ENCODE data around the gene MYO18A.

The MYO18A gene

DNA sequence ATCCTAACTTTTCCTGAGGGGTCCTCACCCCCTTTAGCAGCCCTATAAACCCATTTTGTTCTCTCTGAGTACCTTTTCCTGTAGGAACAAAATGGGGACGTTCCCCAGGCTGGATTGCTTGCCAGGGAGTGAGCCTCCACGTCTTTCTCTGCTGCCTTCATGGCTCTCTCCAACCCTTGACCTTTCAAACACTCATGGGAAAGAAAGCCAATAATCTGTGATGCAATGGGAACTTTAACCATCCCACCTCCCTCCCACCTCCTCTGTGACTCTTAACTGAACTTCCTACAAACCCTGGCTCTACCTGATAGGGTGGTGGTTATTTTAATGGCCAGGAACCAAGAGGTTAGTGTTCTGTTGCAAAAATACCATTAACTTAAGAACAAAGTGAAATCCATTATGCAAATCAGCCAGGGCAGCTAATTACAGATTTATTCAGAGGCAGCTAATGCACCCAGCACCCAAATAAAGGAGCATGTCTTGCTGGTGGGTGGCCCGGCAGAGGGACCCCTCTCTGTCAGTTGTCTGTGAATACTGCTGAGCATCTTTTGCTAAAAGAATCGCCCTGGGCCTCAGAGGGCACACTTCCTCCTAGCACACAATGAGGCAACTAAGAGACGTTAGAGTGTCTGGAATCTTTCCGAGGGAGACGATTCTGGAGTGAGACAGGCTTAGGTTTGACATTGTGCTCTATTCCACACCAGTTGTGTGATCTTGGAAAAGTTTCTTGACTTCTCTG lies 134.3 kb downstream of the MYO18A start:
- Histone ChIP-seq H3K9ac (ENCODE audit: low read length) (no peak overlapping the region), H3K27ac (ENCODE audit: low read length, poor library complexity, severe bottlenecking) (no peak overlapping the region), H3K36me3 (ENCODE audit: control insufficient read depth in 1 of 2, insufficient read depth in 2 of 2, low read depth in 1 of 2, low read length in 2 of 2) (no peaks in the 10 kb centered on the region), H3K18ac (ENCODE audit: low read depth in 1 of 2, low read length in 2 of 2) (no peak overlapping the region), H3K79me1 (replicated peaks; ENCODE audit: low read length, poor library complexity, severe bottlenecking) (no peaks in the 10 kb centered on the region), H2BK120ac (ENCODE audit: low read depth, low read length) (no peak overlapping the region), H3K9me3 (ENCODE audit: control insufficient read depth, low read length) (no peaks in the 10 kb centered on the region), H3K27me3 (ENCODE audit: control insufficient read depth in 1 of 2, insufficient read depth in 1 of 2, low read length in 2 of 2) (peaks cover 40 to 73% of the 10 kb centered on the region in 2 experiments), H4K8ac (ENCODE audit: low read length) (no peak overlapping the region), H2AK5ac (ENCODE audit: low read length, severe bottlenecking) (no peak overlapping the region), H2BK5ac (ENCODE audit: low read depth, low read length, poor library complexity, severe bottlenecking) (no peak overlapping the region), H3K14ac (ENCODE audit: low read length in 2 of 2) (no peak overlapping the region), H2BK12ac (ENCODE audit: low read length in 2 of 2) (no peak overlapping the region), H3K4me2 (ENCODE audit: low read length, poor library complexity, severe bottlenecking) (no peak overlapping the region), H3K4me1 (ENCODE audit: control insufficient read depth, insufficient read depth, low read depth, low read length) (peaks cover 8% of the 10 kb centered on the region), H2BK15ac (ENCODE audit: low read depth, poor library complexity, severe bottlenecking) (no peak overlapping the region), H3K4me3 (ENCODE audit: insufficient read depth in 1 of 2, low read depth in 1 of 2, low read length in 2 of 2) (no peak overlapping the region), H3K23ac (ENCODE audit: low read length in 2 of 2) (no peak overlapping the region), H4K91ac (ENCODE audit: low read length) (no peak overlapping the region), H2AFZ (ENCODE audit: low read depth, low read length) (no peak overlapping the region), H3K4ac (ENCODE audit: low read depth in 1 of 2, low read length in 2 of 2) (no peak overlapping the region)
- 66% methylated on average over 7 of the region's 7 CpGs for WGBS
- DNase-seq: no peak

DNA sequence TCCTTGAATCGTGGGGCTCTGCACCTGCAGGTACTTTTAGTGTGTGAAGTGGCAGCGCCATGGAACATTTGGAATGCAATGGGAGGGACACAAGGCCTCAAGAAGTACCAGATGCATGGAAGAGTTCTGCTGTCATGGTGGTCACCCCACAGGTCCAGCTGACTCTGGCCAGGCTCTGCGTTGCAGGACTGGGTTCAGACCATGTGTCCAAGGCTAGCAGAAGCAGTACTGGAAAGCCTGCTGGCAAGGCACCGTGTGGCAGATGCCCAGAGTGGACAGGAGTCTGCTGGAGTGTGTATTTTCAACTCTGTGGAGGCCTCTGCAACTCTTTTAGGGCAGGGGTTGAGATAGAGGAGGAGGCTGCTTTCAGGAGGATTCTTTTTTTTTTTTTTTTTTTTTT lies 135.2 kb downstream of the MYO18A start:
- H3K18ac ChIP-seq (ENCODE audit: low read depth in 1 of 2, low read length in 2 of 2): no peak overlapping the region
- peaks cover 11% of the 10 kb centered on the region for H3K4me1 ChIP-seq (ENCODE audit: control insufficient read depth, insufficient read depth, low read depth, low read length)
- 71% methylated on average over 4 of the region's 4 CpGs for WGBS
- no peak overlapping the region for H2BK12ac ChIP-seq (ENCODE audit: low read length in 2 of 2)
- H3K14ac ChIP-seq (ENCODE audit: low read length in 2 of 2): no peak overlapping the region
- no peak for DNase-seq
- H2BK5ac ChIP-seq (ENCODE audit: low read depth, low read length, poor library complexity, severe bottlenecking): no peak overlapping the region
- H3K4ac ChIP-seq (ENCODE audit: low read depth in 1 of 2, low read length in 2 of 2): no peak overlapping the region
- H2BK15ac ChIP-seq (ENCODE audit: low read depth, poor library complexity, severe bottlenecking): no peak overlapping the region
- H2AFZ ChIP-seq (ENCODE audit: low read depth, low read length): no peak overlapping the region
- no peaks in the 10 kb centered on the region for H3K79me1 ChIP-seq (replicated peaks; ENCODE audit: low read length, poor library complexity, severe bottlenecking)
- no peak overlapping the region for H3K9ac ChIP-seq (ENCODE audit: low read length)
- H3K4me2 ChIP-seq (ENCODE audit: low read length, poor library complexity, severe bottlenecking): no peak overlapping the region
- peaks cover 35 to 68% of the 10 kb centered on the region in 2 experiments for H3K27me3 ChIP-seq (ENCODE audit: control insufficient read depth in 1 of 2, insufficient read depth in 1 of 2, low read length in 2 of 2)
- H3K27ac ChIP-seq (ENCODE audit: low read length, poor library complexity, severe bottlenecking): no peak overlapping the region
- no peak overlapping the region for H4K8ac ChIP-seq (ENCODE audit: low read length)
- H4K91ac ChIP-seq (ENCODE audit: low read length): no peak overlapping the region
- no peak overlapping the region for H3K23ac ChIP-seq (ENCODE audit: low read length in 2 of 2)
- no peaks in the 10 kb centered on the region for H3K9me3 ChIP-seq (ENCODE audit: control insufficient read depth, low read length)
- no peaks in the 10 kb centered on the region for H3K36me3 ChIP-seq (ENCODE audit: control insufficient read depth in 1 of 2, insufficient read depth in 2 of 2, low read depth in 1 of 2, low read length in 2 of 2)
- H2AK5ac ChIP-seq (ENCODE audit: low read length, severe bottlenecking): no peak overlapping the region
- no peak overlapping the region for H3K4me3 ChIP-seq (ENCODE audit: insufficient read depth in 1 of 2, low read depth in 1 of 2, low read length in 2 of 2)
- no peak overlapping the region for H2BK120ac ChIP-seq (ENCODE audit: low read depth, low read length)

DNA sequence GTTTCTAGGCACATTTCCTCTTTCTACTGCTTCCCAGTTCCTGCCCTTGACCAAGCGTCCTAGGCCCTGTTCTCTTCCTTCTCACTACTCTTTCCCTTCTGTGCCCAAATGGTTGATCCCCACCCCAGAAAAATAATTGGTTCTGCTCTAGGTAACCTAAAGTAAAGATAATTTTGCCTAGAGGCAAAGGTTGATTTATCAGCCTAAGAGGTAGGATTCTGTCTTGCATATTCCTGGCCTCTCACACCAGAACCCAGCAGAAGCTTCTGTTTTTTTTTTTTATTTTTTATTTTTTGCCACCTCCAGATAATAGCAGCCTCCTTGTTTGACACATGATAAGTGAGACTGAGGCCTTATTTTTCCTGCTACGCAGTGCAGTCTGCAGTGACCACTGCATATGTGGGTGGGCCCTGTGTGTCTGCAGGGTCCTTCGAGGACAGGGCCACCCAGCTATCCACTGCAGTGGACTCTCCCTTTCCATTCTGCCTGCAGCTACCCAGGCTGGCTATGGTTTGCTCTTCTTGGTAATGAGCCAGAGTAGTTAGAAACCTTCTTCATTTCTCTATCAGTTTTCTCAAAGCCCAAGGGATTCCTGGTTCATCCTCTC lies 136.6 kb downstream of the MYO18A start:
- Histone ChIP-seq H3K14ac (ENCODE audit: low read length in 2 of 2) (no peak overlapping the region), H2BK120ac (ENCODE audit: low read depth, low read length) (no peak overlapping the region), H2BK12ac (ENCODE audit: low read length in 2 of 2) (no peak overlapping the region), H3K79me1 (replicated peaks; ENCODE audit: low read length, poor library complexity, severe bottlenecking) (no peaks in the 10 kb centered on the region), H3K9ac (ENCODE audit: low read length) (no peak overlapping the region), H3K4ac (ENCODE audit: low read depth in 1 of 2, low read length in 2 of 2) (no peak overlapping the region), H3K36me3 (ENCODE audit: control insufficient read depth in 1 of 2, insufficient read depth in 2 of 2, low read depth in 1 of 2, low read length in 2 of 2) (no peaks in the 10 kb centered on the region), H2BK15ac (ENCODE audit: low read depth, poor library complexity, severe bottlenecking) (no peak overlapping the region), H2AFZ (ENCODE audit: low read depth, low read length) (no peak overlapping the region), H3K4me1 (ENCODE audit: control insufficient read depth, insufficient read depth, low read depth, low read length) (peaks cover 11% of the 10 kb centered on the region), H3K18ac (ENCODE audit: low read depth in 1 of 2, low read length in 2 of 2) (no peak overlapping the region), H3K4me3 (ENCODE audit: insufficient read depth in 1 of 2, low read depth in 1 of 2, low read length in 2 of 2) (no peak overlapping the region), H2AK5ac (ENCODE audit: low read length, severe bottlenecking) (no peak overlapping the region), H3K9me3 (ENCODE audit: control insufficient read depth, low read length) (no peaks in the 10 kb centered on the region), H4K8ac (ENCODE audit: low read length) (no peak overlapping the region), H3K4me2 (ENCODE audit: low read length, poor library complexity, severe bottlenecking) (no peak overlapping the region), H3K27ac (ENCODE audit: low read length, poor library complexity, severe bottlenecking) (no peak overlapping the region), H3K23ac (ENCODE audit: low read length in 2 of 2) (no peak overlapping the region), H2BK5ac (ENCODE audit: low read depth, low read length, poor library complexity, severe bottlenecking) (no peak overlapping the region), H3K27me3 (ENCODE audit: control insufficient read depth in 1 of 2, insufficient read depth in 1 of 2, low read length in 2 of 2) (peaks cover 28 to 70% of the 10 kb centered on the region in 2 experiments), H4K91ac (ENCODE audit: low read length) (no peak overlapping the region)
- 87% methylated on average over 3 of the region's 3 CpGs for WGBS
- no peak for DNase-seq

GRCh38 chr17:29042679-29043538 lies 137.3 kb downstream of the MYO18A start, which contains the start of gene PIPOX:
PIPOX (plus strand) TSS chr17:29043141; CDS start chr17:29043226, 85 bp downstream.
- Histone ChIP-seq H2BK15ac (ENCODE audit: low read depth, poor library complexity, severe bottlenecking) (no peak within 1 kb of the TSS), H3K9me3 (ENCODE audit: control insufficient read depth, low read length) (no peaks in the 10 kb centered on the region), H3K4me1 (ENCODE audit: control insufficient read depth, insufficient read depth, low read depth, low read length) (peaks cover 10% of the 10 kb centered on the region), H2BK120ac (ENCODE audit: low read depth, low read length) (no peak within 1 kb of the TSS), H3K9ac (ENCODE audit: low read length) (no peak within 1 kb of the TSS), H3K18ac (ENCODE audit: low read depth in 1 of 2, low read length in 2 of 2) (no peak within 1 kb of the TSS), H3K79me1 (replicated peaks; ENCODE audit: low read length, poor library complexity, severe bottlenecking) (no peaks in the 10 kb centered on the region), H4K8ac (ENCODE audit: low read length) (no peak within 1 kb of the TSS), H3K4me3 (ENCODE audit: insufficient read depth in 1 of 2, low read depth in 1 of 2, low read length in 2 of 2) (no peak within 1 kb of the TSS), H3K36me3 (ENCODE audit: control insufficient read depth in 1 of 2, insufficient read depth in 2 of 2, low read depth in 1 of 2, low read length in 2 of 2) (no peaks in the 10 kb centered on the region), H3K23ac (ENCODE audit: low read length in 2 of 2) (no peak within 1 kb of the TSS), H2BK5ac (ENCODE audit: low read depth, low read length, poor library complexity, severe bottlenecking) (no peak within 1 kb of the TSS), H3K27ac (ENCODE audit: low read length, poor library complexity, severe bottlenecking) (no peak within 1 kb of the TSS), H2AK5ac (ENCODE audit: low read length, severe bottlenecking) (peak within 1 kb of the TSS; percentile 29), H3K4me2 (ENCODE audit: low read length, poor library complexity, severe bottlenecking) (no peak within 1 kb of the TSS), H3K14ac (ENCODE audit: low read length in 2 of 2) (no peak within 1 kb of the TSS), H4K91ac (ENCODE audit: low read length) (no peak within 1 kb of the TSS), H3K4ac (ENCODE audit: low read depth in 1 of 2, low read length in 2 of 2) (no peak within 1 kb of the TSS), H3K27me3 (ENCODE audit: control insufficient read depth in 1 of 2, insufficient read depth in 1 of 2, low read length in 2 of 2) (peaks cover 28 to 70% of the 10 kb centered on the region in 2 experiments), H2BK12ac (ENCODE audit: low read length in 2 of 2) (no peak within 1 kb of the TSS), H2AFZ (ENCODE audit: low read depth, low read length) (no peak within 1 kb of the TSS)
- DNase-seq: peak; percentile 31
- WGBS: 46% methylated on average over 13 of the region's 13 CpGs

Measured in mesenchymal stem cell (in vitro differentiated cells and primary cell).